NCI-H2107 treated with DMSO at 0.1 percent for 48 hours (cell line): ENCODE data around the gene EXOSC2.
"Not testable (repeated sequence)": the region's sequence is repeated elsewhere in the genome, so short reads cannot be mapped to it uniquely, and the experiment has no call there.

ENCODE experiments used
- DNase-seq: peaks from one replicate; lab custom pipeline; 2025; ENCODE audit not compliant: unreplicated experiment; lab: John Stamatoyannopoulos, UW

EXOSC2 gene

DNA sequence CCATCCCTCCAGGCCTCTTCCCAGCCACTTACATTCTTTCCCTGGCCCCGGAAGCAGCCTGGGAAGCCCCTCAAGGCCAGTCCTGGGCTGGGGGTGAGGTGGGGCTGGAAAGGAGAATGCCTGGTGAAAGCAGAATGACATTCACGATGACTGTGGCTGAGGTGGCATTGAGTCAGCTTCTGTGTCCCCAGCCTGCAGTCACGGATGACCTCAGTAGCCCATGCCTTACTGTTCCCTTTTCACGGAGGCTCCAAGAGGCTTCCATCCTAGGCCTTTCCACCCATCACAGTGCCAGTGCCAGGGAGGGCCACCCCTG lies 26.5 kb upstream of the EXOSC2 start:
- DNase-seq: no peak

DNA sequence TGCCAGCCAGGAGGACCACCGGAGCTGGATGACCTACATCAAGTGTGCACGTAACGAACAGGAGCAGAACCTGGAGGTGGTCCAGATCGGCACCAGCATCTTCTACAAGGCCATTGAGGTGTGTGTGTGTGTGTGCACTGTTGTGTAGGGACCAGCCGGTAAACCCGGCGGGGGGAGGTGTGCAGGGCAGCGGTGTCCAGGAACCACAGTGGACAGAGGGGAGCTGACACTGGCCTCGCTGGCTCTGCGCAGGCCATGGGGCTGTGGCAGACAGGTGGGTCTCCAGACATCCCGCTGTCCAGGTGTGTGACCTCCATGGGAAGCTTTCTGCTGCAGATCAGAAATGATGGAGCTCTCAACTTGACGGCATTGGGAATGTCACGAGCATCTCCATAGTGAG lies 25.4 kb upstream of the EXOSC2 start:
- DNase-seq: no peak

- DNase-seq: no peak
These were observed 24.9 kb upstream of the EXOSC2 start for GRCh38 chr9:130668659-130669058.

DNA sequence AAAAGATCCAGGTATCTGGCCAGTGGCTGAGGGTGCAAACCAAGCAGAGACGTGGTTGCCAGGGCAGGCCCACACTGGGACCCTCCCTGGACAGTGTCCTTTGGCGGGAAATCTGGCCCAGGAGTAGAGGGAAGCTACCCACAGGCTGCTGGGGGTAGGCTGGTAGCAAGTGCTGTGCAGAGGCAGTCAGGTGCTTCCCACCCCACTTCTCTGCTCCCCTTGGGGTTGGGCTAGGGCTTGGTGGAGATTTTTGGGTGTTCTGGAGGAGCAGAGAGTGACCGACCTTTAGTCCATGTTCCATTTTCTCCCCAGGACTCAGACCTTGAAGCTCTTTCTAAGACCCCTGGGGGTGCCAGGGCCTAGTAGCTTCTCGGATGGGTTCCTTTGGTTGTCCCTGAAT lies 23.6 kb upstream of the EXOSC2 start:
- no peak for DNase-seq

DNA sequence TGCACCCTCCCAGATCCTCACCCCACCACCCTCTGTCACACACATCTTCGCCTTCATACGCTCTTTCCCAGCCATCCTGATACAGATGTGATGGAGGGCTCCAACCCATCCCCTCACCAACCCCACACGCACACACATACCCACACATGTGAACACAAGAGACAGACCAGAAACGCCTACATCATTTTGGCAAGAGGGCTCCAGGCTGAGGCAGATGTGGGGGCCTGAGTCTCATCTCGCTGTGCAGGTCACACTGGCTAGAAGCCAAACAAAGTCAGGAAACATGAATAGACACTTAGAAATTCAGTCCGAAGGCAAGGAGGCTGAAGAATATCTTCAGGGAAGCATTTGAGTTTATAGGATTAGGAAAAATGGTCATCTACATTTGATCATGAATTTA lies 22.9 kb upstream of the EXOSC2 start:
- no peak for DNase-seq

DNA sequence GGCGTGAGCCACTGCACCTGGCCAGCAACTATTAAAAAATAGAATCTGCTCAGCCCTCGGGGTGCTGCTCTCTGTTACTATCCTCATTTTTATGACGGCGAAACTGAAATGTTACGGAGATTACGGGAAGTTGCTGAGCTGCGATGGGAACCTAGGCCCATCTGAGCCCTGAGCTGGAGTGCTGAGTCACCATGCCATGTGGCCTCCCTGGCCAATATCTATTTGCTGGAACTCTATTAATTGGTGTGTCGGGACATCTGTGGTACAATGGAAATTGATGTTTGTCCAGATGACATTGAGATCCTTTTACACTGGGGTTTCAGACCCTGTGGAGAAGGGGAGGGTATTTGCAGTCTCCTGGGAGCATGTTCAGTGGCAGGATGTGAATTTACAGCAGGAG lies 21.1 kb upstream of the EXOSC2 start:
- no peak for DNase-seq

GRCh38 chr9:130672933-130673615 lies 20.5 kb upstream of the EXOSC2 start:
- DNase-seq: no peak

DNA sequence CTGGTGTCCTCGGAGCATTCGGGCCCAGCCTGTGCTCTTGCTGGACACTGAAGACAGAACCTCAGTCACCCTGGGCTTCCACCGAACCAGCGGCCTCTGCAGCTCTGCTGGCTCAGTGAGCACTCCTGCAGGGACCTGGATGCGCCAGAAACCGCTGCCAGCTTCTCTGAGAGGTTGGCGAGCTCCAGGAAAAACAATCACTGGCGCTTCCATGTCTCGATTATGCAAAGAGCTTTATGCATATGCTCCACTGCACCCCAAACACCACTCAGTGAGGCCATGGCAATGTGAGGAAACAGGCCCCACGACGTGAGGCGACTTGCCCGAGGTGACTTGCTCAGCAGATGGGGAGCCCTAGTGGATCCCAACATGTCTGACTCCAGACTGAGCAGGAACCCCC lies 18.2 kb upstream of the EXOSC2 start:
- DNase-seq: no peak

GRCh38 chr9:130677252-130677651 lies 16.3 kb upstream of the EXOSC2 start:
- no peak for DNase-seq

- DNase-seq: no peak
These were observed 12.5 kb upstream of the EXOSC2 start for GRCh38 chr9:130680836-130681768.

DNA sequence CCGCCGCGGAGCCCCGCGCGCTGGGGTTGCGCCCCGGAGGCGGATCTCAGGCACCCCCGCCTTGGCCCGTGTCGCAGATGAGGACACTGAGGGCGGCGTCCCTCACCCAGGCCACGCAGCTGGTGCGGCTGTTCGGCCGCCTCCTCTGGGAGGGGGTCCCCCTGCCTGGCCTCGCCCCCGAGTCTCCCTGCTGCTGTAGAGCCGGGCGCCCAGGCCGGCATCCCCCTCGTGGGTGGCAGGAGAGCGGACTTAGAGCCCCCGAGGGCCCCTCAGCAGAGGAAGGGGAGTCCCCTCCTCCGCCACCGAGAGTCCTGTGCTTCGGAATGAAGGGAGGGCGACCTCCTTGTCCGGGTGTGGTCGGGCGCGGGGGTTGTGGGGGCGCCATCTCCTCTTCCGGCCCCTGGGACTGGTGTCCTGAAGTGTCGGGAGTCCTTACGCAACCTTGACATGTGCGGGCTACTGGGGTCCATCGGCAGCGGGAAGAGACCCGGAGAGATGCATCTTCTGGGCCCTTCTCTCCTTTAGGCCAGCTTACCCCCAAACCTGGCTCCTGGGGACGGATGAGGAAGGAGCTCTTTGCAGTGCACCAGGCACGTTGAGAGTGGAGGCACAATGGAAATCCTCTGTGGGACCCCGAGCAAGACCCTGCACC lies 11.7 kb upstream of the EXOSC2 start:
- no peak for DNase-seq

- DNase-seq: peak; percentile 56
These were observed 11.0 kb upstream of the EXOSC2 start for GRCh38 chr9:130682421-130683121.

DNA sequence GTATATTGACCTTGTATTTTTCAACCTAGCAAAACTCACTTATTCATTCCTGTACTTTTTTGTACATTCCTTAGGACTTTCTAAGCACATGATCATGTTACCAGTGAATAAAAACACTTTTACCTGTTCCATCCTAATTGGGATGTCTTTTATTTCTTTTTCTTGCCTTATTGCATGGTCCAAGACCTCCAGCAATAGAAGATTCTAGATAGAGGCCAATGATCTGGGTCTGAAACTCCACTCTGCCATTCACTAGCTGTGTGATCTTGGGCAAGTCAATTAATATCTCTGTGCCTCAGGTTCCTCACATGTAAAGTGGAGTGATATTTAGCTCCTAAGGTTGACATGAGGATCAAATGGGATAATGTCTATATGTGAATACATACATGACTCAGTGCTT lies 8.5 kb upstream of the EXOSC2 start:
- DNase-seq: no peak

DNA sequence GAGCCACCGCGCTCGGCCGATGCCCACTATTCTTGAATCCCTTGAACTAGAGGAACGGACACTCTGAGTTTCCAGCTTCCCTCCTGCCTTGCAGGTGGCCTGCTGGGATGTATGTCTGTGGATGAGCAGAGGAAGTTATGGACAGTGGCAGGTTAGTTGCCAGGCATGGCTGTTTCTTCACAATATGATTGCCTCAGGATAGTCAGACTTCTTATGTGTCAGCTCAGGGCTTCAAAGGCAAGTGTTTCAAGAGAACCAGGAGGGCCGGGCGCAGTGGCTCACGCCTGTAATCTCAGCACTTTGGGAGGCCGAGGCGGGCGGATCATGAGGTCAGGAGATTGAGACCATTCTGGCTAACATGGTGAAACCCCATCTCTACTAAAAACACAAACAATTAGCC lies 7.6 kb upstream of the EXOSC2 start:
- not testable (repeated sequence) for DNase-seq

GRCh38 chr9:130687615-130688014 lies 6.0 kb upstream of the EXOSC2 start:
- no peak for DNase-seq

DNA sequence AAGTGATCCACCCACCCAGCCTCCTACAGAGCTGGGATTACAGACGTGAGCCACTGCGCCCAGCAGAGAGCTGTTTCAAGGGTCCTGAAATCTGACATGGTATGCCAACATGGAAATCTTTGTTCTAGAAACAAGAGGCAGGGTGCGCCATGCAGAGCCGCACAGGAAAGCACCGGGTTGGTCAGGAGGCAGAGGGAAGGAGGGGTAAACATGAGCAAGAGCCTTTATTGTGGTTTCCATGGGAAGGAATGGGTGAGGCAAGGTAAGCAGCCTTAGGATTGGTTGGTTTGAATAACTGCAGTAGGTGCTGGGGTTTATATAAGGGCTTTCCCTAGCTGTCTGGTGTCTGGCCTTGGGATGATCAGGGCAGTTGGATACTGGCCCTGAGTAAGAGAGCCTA lies 5.5 kb upstream of the EXOSC2 start:
- DNase-seq: no peak

GRCh38 chr9:130689572-130689936 lies 4.0 kb upstream of the EXOSC2 start:
- DNase-seq: no peak

GRCh38 chr9:130689937-130690700 lies 3.5 kb upstream of the EXOSC2 start:
- DNase-seq: peak; percentile 86

DNA sequence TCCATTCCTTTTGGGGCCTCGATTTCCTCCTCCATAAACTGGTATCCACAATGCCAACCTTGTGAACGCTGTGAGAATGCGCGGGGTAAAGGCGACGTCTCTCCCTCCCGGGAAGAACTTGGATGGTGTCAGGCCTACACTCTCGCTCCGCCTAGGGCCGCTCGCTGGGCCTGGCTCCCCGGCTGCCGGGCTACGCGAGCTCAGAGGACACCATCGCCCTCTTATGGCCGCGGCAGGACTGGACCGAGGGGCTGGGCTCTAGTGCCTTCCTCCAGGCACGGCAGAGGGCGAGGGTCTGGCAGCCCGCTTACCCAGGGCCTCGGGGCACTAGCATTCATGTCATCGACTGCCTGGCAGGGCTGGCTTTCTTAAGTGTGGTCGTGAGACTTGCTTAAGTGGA lies 1.3 kb upstream of the EXOSC2 start:
- no peak for DNase-seq

GRCh38 chr9:130693101-130693425 lies 517 bp upstream of the EXOSC2 start:
- no peak for DNase-seq

DNA sequence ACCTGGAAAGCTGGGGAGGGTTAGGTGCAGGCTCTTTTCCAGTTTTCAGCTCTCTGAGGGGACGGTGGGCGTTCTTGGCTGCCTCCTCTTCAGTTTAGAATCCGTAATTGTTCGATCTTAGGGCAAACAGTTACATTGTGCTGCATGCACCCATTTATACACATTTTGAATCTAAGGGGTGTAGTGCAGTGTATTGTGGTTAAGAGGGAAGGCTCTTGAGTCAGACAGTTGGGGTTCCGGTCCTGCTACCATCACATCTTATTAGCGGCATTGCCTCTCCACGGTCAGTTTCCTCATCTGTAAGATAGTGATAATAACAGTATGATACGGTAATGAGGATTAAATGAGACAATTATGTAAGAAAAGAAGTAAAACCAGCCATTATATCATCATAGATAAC lies 625 bp downstream of the EXOSC2 start:
- DNase-seq: no peak
